Mesothelial cell of epicardium (in vitro differentiated cells): ENCODE results near the gene DKK3. TPM values are rescaled to one million over a fixed set of nuclear protein-coding genes. Genes with fewer than 3 reads are reported as not detected.
A peak's percentile ranks its signal among the peaks of the same experiment; 100 is the strongest.

Source experiments
- DNase-seq, 2 experiments: peaks; one replicate each; pipeline ENCODE4 v3.0.0; 2021; ENCODE audit warnings: low spot score in 2 of 2; ENCODE audit not compliant: unreplicated experiment in 2 of 2
- H3K27ac Mint-ChIP-seq: 2 replicates; pipeline ENCODE4 v1.8.0; 2021; ENCODE audit warnings: mixed read lengths
- H3K27me3 Mint-ChIP-seq: 2 replicates; pipeline ENCODE4 v1.8.0; 2021; ENCODE audit warnings: low read depth, mixed read lengths
- H3K36me3 Mint-ChIP-seq: 2 replicates; pipeline ENCODE4 v1.8.0; 2021; ENCODE audit warnings: mixed read lengths
- H3K4me1 Mint-ChIP-seq: 2 replicates; pipeline ENCODE4 v1.8.0; 2021; ENCODE audit warnings: mixed read lengths
- H3K4me3 Mint-ChIP-seq: 2 replicates; pipeline ENCODE4 v1.8.0; 2021; ENCODE audit warnings: mild to moderate bottlenecking, moderate library complexity, mixed read lengths
- H3K9me3 Mint-ChIP-seq: 2 replicates; pipeline ENCODE4 v1.8.0; 2021; ENCODE audit warnings: mixed read lengths
- CTCF ChIP-seq: fragments of 200-600 bp; sonication (generic); IDR thresholded peaks from one replicate; pipeline ENCODE4 v1.5.0; 2021; ENCODE audit warnings: antibody characterized with exemption; ENCODE audit not compliant: unreplicated experiment
- total RNA-seq: library from RNA; stranded (reverse); gene quantifications from 3 replicates; pipeline ENCODE4 v1.2.1, GENCODE V29; 2021

DKK3 gene
- total RNA-seq, 1 donor from 2014 or later, result 29.7 TPM

GRCh38 chr11:11980841-11981308 lies 27.6 kb downstream of the DKK3 start:
- Mint-ChIP-seq H3K27me3 (no peaks in the 10 kb centered on the region), H3K4me3 (no peak overlapping the region), H3K4me1 (peaks cover 28% of the 10 kb centered on the region), H3K27ac (no peak overlapping the region), H3K36me3 (no peaks in the 10 kb centered on the region), H3K9me3 (no peaks in the 10 kb centered on the region)
- DNase-seq, result no peak
- no peak for TF ChIP-seq CTCF

- peak overlapping the region; percentile 89 for H3K27ac Mint-ChIP-seq
- TF ChIP-seq CTCF, result no peak
- no peaks in the 10 kb centered on the region for H3K36me3 Mint-ChIP-seq
- peaks cover 28% of the 10 kb centered on the region for H3K4me1 Mint-ChIP-seq
- no peak for DNase-seq
- no peak overlapping the region for H3K4me3 Mint-ChIP-seq
- H3K27me3 Mint-ChIP-seq, result no peaks in the 10 kb centered on the region
- no peaks in the 10 kb centered on the region for H3K9me3 Mint-ChIP-seq
Observed at GRCh38 chr11:11980200-11980599, 28.2 kb downstream of the DKK3 start.

- no peak for TF ChIP-seq CTCF
- Mint-ChIP-seq H3K27ac (peak overlapping the region; percentile 89), H3K4me3 (no peak overlapping the region), H3K9me3 (no peaks in the 10 kb centered on the region), H3K36me3 (no peaks in the 10 kb centered on the region), H3K27me3 (no peaks in the 10 kb centered on the region), H3K4me1 (peaks cover 28% of the 10 kb centered on the region)
- DNase-seq, result no peak
Observed at GRCh38 chr11:11979488-11980117, 28.8 kb downstream of the DKK3 start.

GRCh38 chr11:11978792-11979487 lies 29.5 kb downstream of the DKK3 start:
- DNase-seq, result no peak
- H3K27ac Mint-ChIP-seq, result peak overlapping the region; percentile 89

GRCh38 chr11:11978098-11978637 lies 30.3 kb downstream of the DKK3 start:
- DNase-seq, result no peak
- Mint-ChIP-seq H3K9me3 (no peaks in the 10 kb centered on the region), H3K36me3 (no peaks in the 10 kb centered on the region), H3K4me3 (no peak overlapping the region), H3K27me3 (no peaks in the 10 kb centered on the region), H3K27ac (peak overlapping the region; percentile 50), H3K4me1 (peaks cover 36% of the 10 kb centered on the region)
- no peak for TF ChIP-seq CTCF

More at GRCh38 chr11:11978792-11979487, 29.5 kb downstream of the DKK3 start:
- peaks cover 29% of the 10 kb centered on the region for H3K4me1 Mint-ChIP-seq
- H3K4me3 Mint-ChIP-seq, result no peak overlapping the region
- H3K9me3 Mint-ChIP-seq, result no peaks in the 10 kb centered on the region
- H3K36me3 Mint-ChIP-seq, result no peaks in the 10 kb centered on the region
- H3K27me3 Mint-ChIP-seq, result no peaks in the 10 kb centered on the region
- no peak for TF ChIP-seq CTCF
